ACC112 (cell line): ENCODE results near the gene IQGAP3.

ENCODE experiments used
- H2AFZ ChIP-seq: fragments of 200-600 bp; sonication (generic); one replicate; pipeline ENCODE4 v1.6.0; 2017; ENCODE audit warnings: antibody characterized with exemption, low read length; ENCODE audit not compliant: unreplicated experiment
- H3K27ac ChIP-seq: fragments of 200-600 bp; sonication (generic); 2 replicates; pipeline ENCODE4 v1.5.1; 2014; ENCODE audit warnings: low read depth, mild to moderate bottlenecking, antibody characterized with exemption, low read length, moderate library complexity
- H3K27me3 ChIP-seq: fragments of 200-600 bp; sonication (generic); 2 replicates; pipeline ENCODE4 v1.6.1; 2014; ENCODE audit warnings: mild to moderate bottlenecking, antibody characterized with exemption, low read length, moderate library complexity, mixed read lengths; ENCODE audit not compliant: insufficient read depth
- H3K36me3 ChIP-seq: fragments of 200-600 bp; sonication (generic); 2 replicates; pipeline ENCODE4 v1.6.1; 2016; ENCODE audit warnings: mild to moderate bottlenecking, antibody characterized with exemption, low read length, moderate library complexity, mixed read lengths; ENCODE audit not compliant: insufficient read depth
- H3K4me1 ChIP-seq: fragments of 200-600 bp; sonication (generic); one replicate; pipeline ENCODE4 v1.6.1; 2016; ENCODE audit warnings: low read length, mixed read lengths; ENCODE audit not compliant: insufficient read depth, unreplicated experiment, control insufficient read depth
- H3K4me3 ChIP-seq: fragments of 200-600 bp; sonication (generic); 2 replicates; pipeline ENCODE4 v1.5.1; 2014; ENCODE audit warnings: mild to moderate bottlenecking, low read depth, low read length
- H3K79me2 ChIP-seq: fragments of 200-600 bp; sonication (generic); one replicate; pipeline ENCODE4 v1.6.0; 2016; ENCODE audit warnings: low read length; ENCODE audit not compliant: control insufficient read depth, unreplicated experiment, insufficient read depth

Gene IQGAP3

GRCh38 chr1:156489935-156490293 is 82.5 kb downstream of the IQGAP3 start:
- peaks cover 97% of the 10 kb centered on the region for H3K79me2 ChIP-seq
- H3K4me1 ChIP-seq = peaks cover 39% of the 10 kb centered on the region
- H3K27me3 ChIP-seq = no peaks in the 10 kb centered on the region
- H3K4me3 ChIP-seq = no peak overlapping the region
- no peak overlapping the region for H2AFZ ChIP-seq
- H3K27ac ChIP-seq = no peak overlapping the region; the same call in 1 of the 2 replicates
- no peaks in the 10 kb centered on the region for H3K36me3 ChIP-seq

GRCh38 chr1:156489166-156489934 is 83.0 kb downstream of the IQGAP3 start:
- Histone ChIP-seq H3K27me3 (no peaks in the 10 kb centered on the region), H3K79me2 (peaks cover 95% of the 10 kb centered on the region), H3K4me1 (peaks cover 39% of the 10 kb centered on the region), H3K4me3 (no peak overlapping the region), H3K36me3 (no peaks in the 10 kb centered on the region), H2AFZ (no peak overlapping the region), H3K27ac (no peak overlapping the region; the same call in 1 of the 2 replicates)

- Histone ChIP-seq H2AFZ (no peak overlapping the region), H3K27me3 (no peaks in the 10 kb centered on the region), H3K4me3 (no peak overlapping the region), H3K36me3 (no peaks in the 10 kb centered on the region), H3K79me2 (peaks cover 90% of the 10 kb centered on the region), H3K4me1 (peaks cover 39% of the 10 kb centered on the region), H3K27ac (no peak overlapping the region)
These were observed 83.7 kb downstream of the IQGAP3 start for GRCh38 chr1:156488566-156489165.

- Histone ChIP-seq H3K27ac (no peak overlapping the region), H3K4me1 (peaks cover 37% of the 10 kb centered on the region), H2AFZ (no peak overlapping the region), H3K79me2 (peaks cover 87% of the 10 kb centered on the region), H3K27me3 (no peaks in the 10 kb centered on the region), H3K36me3 (no peaks in the 10 kb centered on the region), H3K4me3 (no peak overlapping the region)
These were observed 84.5 kb downstream of the IQGAP3 start for GRCh38 chr1:156487862-156488261.

DNA sequence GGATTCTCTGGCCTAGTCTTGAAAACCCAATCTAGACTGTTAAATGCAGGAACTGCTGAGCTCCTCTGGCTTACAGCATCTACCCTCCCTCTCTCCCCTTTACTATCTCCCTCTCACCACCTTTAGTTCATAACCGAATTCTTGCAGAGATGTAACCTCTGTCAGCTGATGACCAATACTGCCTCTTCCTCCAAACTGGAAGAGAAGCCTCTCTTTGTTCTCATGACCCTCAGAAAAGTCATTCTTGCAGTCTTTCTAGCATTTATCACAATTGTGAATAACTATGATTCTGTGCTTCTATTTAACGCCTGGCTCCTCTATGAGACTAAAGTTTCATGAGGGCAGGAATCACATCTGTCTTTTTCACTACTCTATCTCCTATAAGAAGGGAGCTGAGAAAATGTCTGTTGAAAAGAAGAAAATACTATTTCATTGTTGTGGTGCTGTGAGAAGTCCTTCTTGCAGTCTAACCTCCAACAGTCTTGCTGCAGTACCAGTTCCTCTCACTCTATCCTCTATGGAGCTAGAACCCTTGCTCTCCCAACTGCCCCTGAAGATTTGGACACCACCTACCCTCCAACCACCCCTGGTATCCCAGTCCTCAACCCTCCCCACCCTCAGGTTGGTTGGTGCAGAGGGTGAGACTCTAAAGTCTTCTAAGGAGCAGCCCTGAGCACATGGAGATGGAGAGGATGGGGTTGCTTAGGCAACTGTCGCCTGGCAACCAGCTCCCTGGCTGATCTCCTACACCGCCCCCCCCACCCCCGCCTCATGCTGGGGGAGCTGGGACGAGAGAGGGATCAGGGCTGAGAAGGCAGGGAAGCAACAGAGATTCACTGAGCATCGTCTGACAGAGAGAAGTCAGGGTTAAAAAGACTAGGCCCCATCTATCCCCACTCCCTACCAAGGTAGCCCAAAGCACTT is 85.7 kb downstream of the IQGAP3 start:
- no peak overlapping the region for H3K27ac ChIP-seq
- no peaks in the 10 kb centered on the region for H3K36me3 ChIP-seq
- H3K27me3 ChIP-seq = no peaks in the 10 kb centered on the region
- H3K4me1 ChIP-seq = peaks cover 29% of the 10 kb centered on the region
- H3K4me3 ChIP-seq = no peak overlapping the region
- peaks cover 75% of the 10 kb centered on the region for H3K79me2 ChIP-seq
- no peak overlapping the region for H2AFZ ChIP-seq

- H2AFZ ChIP-seq = no peak overlapping the region
These were observed 86.4 kb downstream of the IQGAP3 start for GRCh38 chr1:156485984-156486383.

GRCh38 chr1:156484480-156485058 is 87.8 kb downstream of the IQGAP3 start:
- H3K79me2 ChIP-seq = peaks cover 54% of the 10 kb centered on the region
- H3K4me3 ChIP-seq = no peak overlapping the region
- no peak overlapping the region for H3K27ac ChIP-seq
- peaks cover 8% of the 10 kb centered on the region for H3K4me1 ChIP-seq
- H3K36me3 ChIP-seq = peaks cover 6% of the 10 kb centered on the region; the same call in 1 of the 2 replicates
- no peak overlapping the region for H2AFZ ChIP-seq
- no peaks in the 10 kb centered on the region for H3K27me3 ChIP-seq

More at GRCh38 chr1:156485984-156486383, 86.4 kb downstream of the IQGAP3 start:
- no peak overlapping the region for H3K27ac ChIP-seq
- peaks cover 68% of the 10 kb centered on the region for H3K79me2 ChIP-seq
- no peaks in the 10 kb centered on the region for H3K27me3 ChIP-seq
- peaks cover 22% of the 10 kb centered on the region for H3K4me1 ChIP-seq
- H3K36me3 ChIP-seq = no peaks in the 10 kb centered on the region
- H3K4me3 ChIP-seq = no peak overlapping the region

DNA sequence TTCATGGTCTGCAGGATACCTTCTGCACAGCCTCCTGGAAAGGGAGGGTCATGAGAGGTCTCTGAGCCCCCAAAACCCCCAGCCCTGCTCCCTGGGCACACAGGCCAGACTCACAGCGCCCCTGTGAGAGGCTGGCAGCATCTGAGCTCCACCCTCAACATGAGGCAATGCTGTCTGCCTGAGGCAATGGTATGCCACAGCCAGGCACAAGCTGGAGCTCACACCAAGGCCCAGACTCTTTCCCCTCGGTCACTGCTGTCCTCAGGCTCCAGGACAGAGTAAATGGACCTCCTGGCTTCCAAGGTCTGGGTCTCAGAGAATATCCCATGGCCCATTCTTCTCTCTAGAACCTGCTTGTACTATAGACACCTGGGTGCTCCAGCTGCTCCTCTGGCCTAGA is 89.0 kb downstream of the IQGAP3 start:
- Histone ChIP-seq H2AFZ (no peak overlapping the region), H3K27ac (no peak overlapping the region), H3K4me3 (no peak overlapping the region), H3K4me1 (no peaks in the 10 kb centered on the region), H3K79me2 (peaks cover 42% of the 10 kb centered on the region), H3K27me3 (no peaks in the 10 kb centered on the region), H3K36me3 (peaks cover 15% of the 10 kb centered on the region; the same call in 1 of the 2 replicates)

DNA sequence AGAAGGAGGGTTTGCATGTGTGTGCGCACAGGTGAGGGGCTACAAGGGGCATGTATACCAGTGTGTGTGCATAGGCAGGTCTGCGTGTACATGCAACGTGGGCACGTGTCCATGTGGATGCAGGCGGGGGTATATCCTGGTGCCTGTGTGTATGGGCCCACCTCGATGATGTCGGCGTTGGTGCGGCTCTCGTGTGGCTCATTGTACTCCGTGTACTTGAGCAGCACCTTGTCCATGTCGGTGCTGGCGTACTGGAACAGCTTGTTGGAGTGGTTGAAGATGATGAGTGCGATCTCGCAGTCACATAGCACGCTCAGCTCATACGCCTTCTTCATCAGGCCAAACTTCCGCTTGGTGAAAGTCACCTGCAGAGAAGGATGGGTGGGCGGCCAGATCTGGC is 90.1 kb downstream of the IQGAP3 start:
- Histone ChIP-seq H3K36me3 (peaks cover 22% of the 10 kb centered on the region; the same call in 1 of the 2 replicates), H3K27ac (no peak overlapping the region), H3K4me3 (no peak overlapping the region), H3K4me1 (peaks cover 11% of the 10 kb centered on the region), H3K27me3 (no peaks in the 10 kb centered on the region), H2AFZ (no peak overlapping the region), H3K79me2 (peaks cover 31% of the 10 kb centered on the region)

DNA sequence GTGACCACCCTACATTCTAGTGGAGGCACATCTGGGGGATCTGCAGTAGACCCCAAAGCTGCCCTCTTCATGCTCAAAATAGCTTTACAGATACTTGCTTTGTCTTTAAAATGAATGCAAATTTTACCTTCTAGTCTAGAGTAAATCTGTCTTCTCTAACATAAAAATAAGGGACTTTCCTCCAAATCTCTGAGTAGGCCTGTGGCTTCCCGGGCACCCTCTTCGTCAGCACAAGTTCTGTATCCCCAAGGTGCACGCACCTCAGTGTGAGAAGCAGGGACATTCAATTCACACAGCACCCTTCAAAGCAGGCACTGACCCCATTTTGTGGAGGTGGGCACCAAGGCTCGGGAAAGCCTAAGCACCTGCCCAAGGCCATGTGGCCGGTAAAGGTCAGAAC is 90.8 kb downstream of the IQGAP3 start:
- H3K36me3 ChIP-seq = peaks cover 24% of the 10 kb centered on the region; the same call in 1 of the 2 replicates
- H3K79me2 ChIP-seq = peaks cover 23% of the 10 kb centered on the region

More for the DNA sequence above, 90.8 kb downstream of the IQGAP3 start:
- Histone ChIP-seq H3K27me3 (no peaks in the 10 kb centered on the region), H2AFZ (no peak overlapping the region), H3K27ac (no peak overlapping the region), H3K4me1 (peaks cover 18% of the 10 kb centered on the region), H3K4me3 (no peak overlapping the region)
